ENCODE measurements around the gene DYSF.

DYSF gene

DNA sequence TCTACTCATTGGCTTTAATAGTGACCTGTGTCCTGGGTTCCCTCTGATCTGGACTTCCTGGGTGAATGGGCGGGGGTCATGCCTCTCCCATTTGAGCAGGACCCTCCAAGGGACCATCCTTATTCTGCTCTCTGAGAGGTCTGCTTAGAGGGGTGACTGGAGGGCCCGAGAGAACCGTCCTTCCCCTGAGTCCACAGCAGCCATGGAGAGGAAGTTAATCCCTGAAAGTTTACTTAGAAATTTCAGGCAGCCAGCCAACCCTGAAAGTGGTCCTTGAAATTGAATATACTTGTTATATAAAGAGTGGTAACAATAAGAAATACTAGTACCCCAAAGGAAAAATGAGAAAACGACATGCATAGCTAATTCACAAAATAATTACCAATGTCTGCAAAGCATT is 226.1 kb downstream of the DYSF start:
- Histone ChIP-seq H3K9me3 (ENCODE audit: control insufficient read depth, insufficient read depth, low read length) (no peaks in the 10 kb centered on the region), H3K27ac (ENCODE audit: low read depth, low read length) (no peak overlapping the region), H3K27me3 (ENCODE audit: control insufficient read depth, low read length) (no peaks in the 10 kb centered on the region; the same call in 1 of the 2 replicates), H3K4me3 (ENCODE audit: low read length) (no peak overlapping the region), H3K4me1 (ENCODE audit: control insufficient read depth, low read length) (no peaks in the 10 kb centered on the region), H3K79me2 (ENCODE audit: control insufficient read depth, low read length) (no peaks in the 10 kb centered on the region), H3K9me2 (replicated peaks; ENCODE audit: control insufficient read depth, low read length) (no peaks in the 10 kb centered on the region), H3K4me2 (ENCODE audit: low read length) (no peak overlapping the region), H4K20me1 (ENCODE audit: control insufficient read depth, insufficient read depth, low read depth, low read length) (no peaks in the 10 kb centered on the region), H3F3A (ENCODE audit: control insufficient read depth, insufficient read depth) (no peaks in the 10 kb centered on the region), H3K36me3 (ENCODE audit: control insufficient read depth, low read length) (no peaks in the 10 kb centered on the region)
- TF ChIP-seq EZH2phosphoT487 (IDR thresholded peaks at IDR 0.05; ENCODE audit: borderline replicate concordance, low read length), result no peak
- TF ChIP-seq, protein P1, sequence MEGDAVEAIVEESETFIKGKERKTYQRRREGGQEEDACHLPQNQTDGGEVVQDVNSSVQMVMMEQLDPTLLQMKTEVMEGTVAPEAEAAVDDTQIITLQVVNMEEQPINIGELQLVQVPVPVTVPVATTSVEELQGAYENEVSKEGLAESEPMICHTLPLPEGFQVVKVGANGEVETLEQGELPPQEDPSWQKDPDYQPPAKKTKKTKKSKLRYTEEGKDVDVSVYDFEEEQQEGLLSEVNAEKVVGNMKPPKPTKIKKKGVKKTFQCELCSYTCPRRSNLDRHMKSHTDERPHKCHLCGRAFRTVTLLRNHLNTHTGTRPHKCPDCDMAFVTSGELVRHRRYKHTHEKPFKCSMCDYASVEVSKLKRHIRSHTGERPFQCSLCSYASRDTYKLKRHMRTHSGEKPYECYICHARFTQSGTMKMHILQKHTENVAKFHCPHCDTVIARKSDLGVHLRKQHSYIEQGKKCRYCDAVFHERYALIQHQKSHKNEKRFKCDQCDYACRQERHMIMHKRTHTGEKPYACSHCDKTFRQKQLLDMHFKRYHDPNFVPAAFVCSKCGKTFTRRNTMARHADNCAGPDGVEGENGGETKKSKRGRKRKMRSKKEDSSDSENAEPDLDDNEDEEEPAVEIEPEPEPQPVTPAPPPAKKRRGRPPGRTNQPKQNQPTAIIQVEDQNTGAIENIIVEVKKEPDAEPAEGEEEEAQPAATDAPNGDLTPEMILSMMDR (IDR thresholded peaks at IDR 0.05; ENCODE audit: low read depth, low read length, poor library complexity, severe bottlenecking), result no peak

GRCh38 chr2:71680925-71681324 is 227.6 kb downstream of the DYSF start:
- no peak for TF ChIP-seq EZH2phosphoT487 (IDR thresholded peaks at IDR 0.05; ENCODE audit: borderline replicate concordance, low read length)
- TF ChIP-seq, protein P1 (IDR thresholded peaks at IDR 0.05; ENCODE audit: low read depth, low read length, poor library complexity, severe bottlenecking), result no peak
- H3K27ac ChIP-seq (ENCODE audit: low read depth, low read length), result no peak overlapping the region
- H3K4me1 ChIP-seq (ENCODE audit: control insufficient read depth, low read length), result no peaks in the 10 kb centered on the region
- H3K4me3 ChIP-seq (ENCODE audit: low read length), result no peak overlapping the region
- H3K9me2 ChIP-seq (replicated peaks; ENCODE audit: control insufficient read depth, low read length), result no peaks in the 10 kb centered on the region
- H3K9me3 ChIP-seq (ENCODE audit: control insufficient read depth, insufficient read depth, low read length), result no peaks in the 10 kb centered on the region
- H3F3A ChIP-seq (ENCODE audit: control insufficient read depth, insufficient read depth), result no peaks in the 10 kb centered on the region
- no peak overlapping the region for H3K4me2 ChIP-seq (ENCODE audit: low read length)
- H4K20me1 ChIP-seq (ENCODE audit: control insufficient read depth, insufficient read depth, low read depth, low read length), result no peaks in the 10 kb centered on the region
- no peaks in the 10 kb centered on the region for H3K79me2 ChIP-seq (ENCODE audit: control insufficient read depth, low read length)
- no peaks in the 10 kb centered on the region; the same call in 1 of the 2 replicates for H3K27me3 ChIP-seq (ENCODE audit: control insufficient read depth, low read length)
- H3K36me3 ChIP-seq (ENCODE audit: control insufficient read depth, low read length), result no peaks in the 10 kb centered on the region

- Histone ChIP-seq H3K36me3 (ENCODE audit: control insufficient read depth, low read length) (no peaks in the 10 kb centered on the region), H3K4me2 (ENCODE audit: low read length) (no peak overlapping the region), H3K9me2 (replicated peaks; ENCODE audit: control insufficient read depth, low read length) (no peaks in the 10 kb centered on the region), H3K27me3 (ENCODE audit: control insufficient read depth, low read length) (no peaks in the 10 kb centered on the region; the same call in 1 of the 2 replicates), H3K9me3 (ENCODE audit: control insufficient read depth, insufficient read depth, low read length) (no peaks in the 10 kb centered on the region), H3K4me1 (ENCODE audit: control insufficient read depth, low read length) (no peaks in the 10 kb centered on the region), H3K4me3 (ENCODE audit: low read length) (no peak overlapping the region), H3F3A (ENCODE audit: control insufficient read depth, insufficient read depth) (no peaks in the 10 kb centered on the region), H3K79me2 (ENCODE audit: control insufficient read depth, low read length) (no peaks in the 10 kb centered on the region), H4K20me1 (ENCODE audit: control insufficient read depth, insufficient read depth, low read depth, low read length) (no peaks in the 10 kb centered on the region), H3K27ac (ENCODE audit: low read depth, low read length) (no peak overlapping the region)
- TF ChIP-seq EZH2phosphoT487 (IDR thresholded peaks at IDR 0.05; ENCODE audit: borderline replicate concordance, low read length), result no peak
- TF ChIP-seq, protein P1 (IDR thresholded peaks at IDR 0.05; ENCODE audit: low read depth, low read length, poor library complexity, severe bottlenecking), result no peak
Observed at GRCh38 chr2:71681626-71682025, 228.3 kb downstream of the DYSF start.
